ENCODE measurements around the gene CA10.

Gene CA10

DNA sequence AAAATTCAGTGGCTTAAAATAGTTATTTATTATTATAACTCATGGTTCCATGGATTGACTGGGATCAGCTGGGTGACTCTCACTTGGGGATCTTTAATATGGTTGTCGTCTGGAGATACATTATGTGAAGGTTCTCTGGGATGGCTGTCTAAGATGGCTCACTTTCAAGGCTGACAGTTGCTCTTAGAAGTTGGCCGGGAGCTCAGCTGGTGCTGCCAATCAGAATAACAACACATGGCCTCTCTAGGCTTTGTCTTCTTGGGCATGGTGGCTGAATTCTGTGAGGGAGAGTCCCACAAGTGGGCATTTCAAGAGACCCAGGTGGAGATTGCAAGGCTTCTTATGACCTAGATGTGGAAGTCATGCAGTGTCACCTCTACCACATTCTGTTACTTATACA, 269.7 kb downstream of the CA10 start:
- in situ Hi-C loops (cut with HindIII; ENCODE audit: low sequenced_read_pairs): no loop called here
- DNase-seq (ENCODE audit: low read depth, low spot score): no peak
- TF ChIP-seq, protein P1, sequence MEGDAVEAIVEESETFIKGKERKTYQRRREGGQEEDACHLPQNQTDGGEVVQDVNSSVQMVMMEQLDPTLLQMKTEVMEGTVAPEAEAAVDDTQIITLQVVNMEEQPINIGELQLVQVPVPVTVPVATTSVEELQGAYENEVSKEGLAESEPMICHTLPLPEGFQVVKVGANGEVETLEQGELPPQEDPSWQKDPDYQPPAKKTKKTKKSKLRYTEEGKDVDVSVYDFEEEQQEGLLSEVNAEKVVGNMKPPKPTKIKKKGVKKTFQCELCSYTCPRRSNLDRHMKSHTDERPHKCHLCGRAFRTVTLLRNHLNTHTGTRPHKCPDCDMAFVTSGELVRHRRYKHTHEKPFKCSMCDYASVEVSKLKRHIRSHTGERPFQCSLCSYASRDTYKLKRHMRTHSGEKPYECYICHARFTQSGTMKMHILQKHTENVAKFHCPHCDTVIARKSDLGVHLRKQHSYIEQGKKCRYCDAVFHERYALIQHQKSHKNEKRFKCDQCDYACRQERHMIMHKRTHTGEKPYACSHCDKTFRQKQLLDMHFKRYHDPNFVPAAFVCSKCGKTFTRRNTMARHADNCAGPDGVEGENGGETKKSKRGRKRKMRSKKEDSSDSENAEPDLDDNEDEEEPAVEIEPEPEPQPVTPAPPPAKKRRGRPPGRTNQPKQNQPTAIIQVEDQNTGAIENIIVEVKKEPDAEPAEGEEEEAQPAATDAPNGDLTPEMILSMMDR (IDR thresholded peaks at IDR 0.05; ENCODE audit: low read depth, low read length): no peak
- no peak overlapping the region for H3K4me3 ChIP-seq (ENCODE audit: low read depth, low read length)

DNA sequence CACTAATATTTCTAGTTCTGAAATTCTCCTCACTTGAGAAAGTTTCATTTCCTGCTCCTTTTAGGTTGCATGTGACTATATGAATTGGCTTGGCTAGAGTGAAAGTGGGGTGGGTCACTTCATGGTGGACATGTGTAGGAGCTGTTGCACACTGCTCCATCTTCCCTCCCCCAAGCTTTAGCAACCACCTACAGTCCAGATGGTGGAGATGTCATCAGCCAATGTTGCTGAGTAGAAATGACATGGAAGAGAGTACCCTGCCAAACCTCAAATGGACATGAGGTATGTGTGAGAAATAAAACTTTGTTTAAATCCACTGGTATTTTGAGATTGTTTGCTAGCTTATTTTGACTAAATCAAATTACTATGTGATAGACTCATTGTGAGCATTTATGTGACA, 281.5 kb downstream of the CA10 start:
- in situ Hi-C loops (cut with HindIII; ENCODE audit: low sequenced_read_pairs): no loop called here

DNA sequence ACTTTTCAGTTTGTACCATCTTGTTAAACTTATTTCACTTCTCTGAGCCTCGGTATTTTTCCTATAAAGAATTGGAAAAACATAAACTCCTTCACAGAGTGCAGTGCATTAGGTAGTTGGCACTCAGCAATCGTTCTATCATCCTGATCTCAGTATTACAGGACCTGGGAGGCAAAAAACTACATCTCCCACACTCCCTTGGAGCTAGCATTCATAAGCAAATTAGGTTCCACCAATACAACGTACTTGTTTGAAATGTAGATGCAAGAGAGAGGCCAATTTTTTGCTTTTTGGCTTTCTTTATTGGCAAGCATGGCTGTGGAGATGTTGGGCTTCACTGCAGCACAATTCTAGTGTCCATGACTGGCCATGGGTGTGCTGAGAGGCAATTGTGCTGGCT, 285.2 kb downstream of the CA10 start:
- in situ Hi-C loops (cut with HindIII; ENCODE audit: low sequenced_read_pairs): no loop called here
- no peak for DNase-seq (ENCODE audit: low read depth, low spot score)
- TF ChIP-seq, protein P1 (IDR thresholded peaks at IDR 0.05; ENCODE audit: low read depth, low read length): no peak
- no peak overlapping the region for H3K4me3 ChIP-seq (ENCODE audit: low read depth, low read length)

More for the DNA sequence above, 281.5 kb downstream of the CA10 start:
- no peak for DNase-seq (ENCODE audit: low read depth, low spot score)
- TF ChIP-seq, protein P1 (IDR thresholded peaks at IDR 0.05; ENCODE audit: low read depth, low read length): no peak
- H3K4me3 ChIP-seq (ENCODE audit: low read depth, low read length): no peak overlapping the region

DNA sequence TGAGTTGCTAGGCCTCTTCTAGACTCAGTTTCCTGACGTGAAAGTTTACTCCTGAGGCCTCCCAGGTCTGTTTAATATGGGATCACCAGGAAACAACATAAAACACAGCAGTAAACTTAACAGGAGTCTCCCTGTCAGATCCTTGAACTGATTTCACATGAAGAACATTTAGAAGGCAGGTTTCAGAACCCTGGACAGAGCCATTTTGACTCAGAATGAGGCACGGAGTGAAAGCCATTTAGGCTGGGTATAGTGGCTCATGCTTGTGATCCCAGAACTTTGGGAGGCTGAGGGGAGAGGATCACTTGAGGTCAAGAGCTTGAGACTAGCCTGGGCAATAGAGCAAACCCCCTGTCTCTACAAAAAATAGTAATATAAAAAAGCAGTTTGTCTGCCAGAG, 289.1 kb downstream of the CA10 start:
- in situ Hi-C loops (cut with HindIII; ENCODE audit: low sequenced_read_pairs): no loop called here
- DNase-seq (ENCODE audit: low read depth, low spot score): no peak
- H3K4me3 ChIP-seq (ENCODE audit: low read depth, low read length): no peak overlapping the region
- TF ChIP-seq, protein P1 (IDR thresholded peaks at IDR 0.05; ENCODE audit: low read depth, low read length): no peak

DNA sequence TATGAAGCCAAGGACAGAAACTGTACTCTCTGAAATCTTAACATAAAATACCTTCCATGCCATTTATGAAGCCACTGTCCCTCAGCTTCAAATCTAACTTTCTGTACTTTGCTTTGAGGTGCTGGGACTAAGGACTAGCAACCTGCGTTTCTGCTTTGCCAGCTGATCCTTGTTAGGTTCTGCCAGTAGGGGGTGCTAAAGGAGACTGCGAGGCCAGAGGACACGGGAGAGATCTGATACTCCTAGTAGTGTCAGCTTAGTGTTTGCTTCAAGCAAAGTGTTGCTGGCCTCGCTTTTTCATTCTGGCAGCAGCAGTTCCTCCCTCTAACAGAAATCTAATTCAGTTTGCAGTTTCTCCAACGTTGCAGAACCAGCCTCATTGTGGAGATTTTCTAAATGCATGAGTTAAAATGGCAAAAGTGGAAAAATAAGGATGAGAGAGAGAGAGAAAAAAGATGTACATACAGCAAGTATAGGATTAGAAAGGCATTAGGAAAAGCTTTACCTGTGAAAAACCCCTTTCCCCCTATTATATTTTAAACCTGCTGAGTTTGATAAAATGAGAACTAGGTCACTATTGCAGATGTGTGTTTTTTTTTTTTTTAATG, 297.5 kb downstream of the CA10 start:
- no peak overlapping the region for H3K4me3 ChIP-seq (ENCODE audit: low read depth, low read length)
- TF ChIP-seq, protein P1 (IDR thresholded peaks at IDR 0.05; ENCODE audit: low read depth, low read length): peak; percentile 32
- in situ Hi-C loops (cut with HindIII; ENCODE audit: low sequenced_read_pairs): no loop called here
- DNase-seq (ENCODE audit: low read depth, low spot score): no peak

DNA sequence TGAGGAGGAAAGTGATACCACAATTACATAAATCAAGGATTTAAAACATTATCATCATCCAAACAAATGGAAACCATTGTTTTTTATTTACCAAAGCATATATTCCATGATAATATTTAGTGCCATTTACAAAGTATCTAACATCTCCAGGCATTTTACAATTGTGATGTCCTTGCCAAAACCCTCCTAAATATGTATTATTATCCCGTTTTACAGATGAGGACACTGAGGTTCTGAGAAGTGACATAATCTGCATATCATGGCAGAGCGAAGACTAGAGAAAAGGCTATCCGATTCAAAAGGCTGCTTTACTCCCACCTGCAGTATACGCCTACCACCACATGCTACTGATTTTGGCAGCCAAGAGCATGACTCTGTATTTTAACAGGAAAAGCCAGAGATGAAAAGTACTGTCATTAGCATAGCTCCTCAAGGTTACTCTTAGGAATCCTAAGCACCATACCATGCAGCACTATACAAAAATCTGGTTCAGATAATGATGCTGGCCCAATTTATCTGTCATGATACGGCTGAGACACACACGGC, 301.4 kb downstream of the CA10 start:
- no peak overlapping the region for H3K4me3 ChIP-seq (ENCODE audit: low read depth, low read length)
- in situ Hi-C loops (cut with HindIII; ENCODE audit: low sequenced_read_pairs): no loop called here

More for the DNA sequence above, 301.4 kb downstream of the CA10 start:
- no peak for DNase-seq (ENCODE audit: low read depth, low spot score)
- TF ChIP-seq, protein P1 (IDR thresholded peaks at IDR 0.05; ENCODE audit: low read depth, low read length): no peak
